ENCODE results near the gene ZNF618. TPM values are rescaled to one million over a fixed set of nuclear protein-coding genes. Genes with fewer than 3 reads are reported as not detected.

The ZNF618 gene
- total RNA-seq, 1 donor from 2014 or later, result 12.1 TPM

- Histone ChIP-seq H3K27me3 (ENCODE audit: control insufficient read depth, insufficient read depth, low read length) (no peaks in the 10 kb centered on the region), H3K4me3 (ENCODE audit: low read depth, low read length) (no peak overlapping the region), H3K36me3 (ENCODE audit: control insufficient read depth, insufficient read depth, low read length) (no peaks in the 10 kb centered on the region)
- DNase-seq (ENCODE audit: low read depth), result no peak
- TF ChIP-seq CTCF (IDR thresholded peaks at IDR 0.05; ENCODE audit: insufficient read depth, low read length, poor library complexity, severe bottlenecking), result no peak
Measured at GRCh38 chr9:114002271-114002985, 126.3 kb downstream of the ZNF618 start.

GRCh38 chr9:114002986-114003350 is 126.9 kb downstream of the ZNF618 start:
- Histone ChIP-seq H3K27me3 (ENCODE audit: control insufficient read depth, insufficient read depth, low read length) (no peaks in the 10 kb centered on the region), H3K36me3 (ENCODE audit: control insufficient read depth, insufficient read depth, low read length) (no peaks in the 10 kb centered on the region), H3K4me3 (ENCODE audit: low read depth, low read length) (no peak overlapping the region)
- no peak for TF ChIP-seq CTCF (IDR thresholded peaks at IDR 0.05; ENCODE audit: insufficient read depth, low read length, poor library complexity, severe bottlenecking)
- DNase-seq (ENCODE audit: low read depth), result no peak

GRCh38 chr9:114003351-114003750 is 127.2 kb downstream of the ZNF618 start:
- no peak for TF ChIP-seq CTCF (IDR thresholded peaks at IDR 0.05; ENCODE audit: insufficient read depth, low read length, poor library complexity, severe bottlenecking)
- Histone ChIP-seq H3K4me3 (ENCODE audit: low read depth, low read length) (no peak overlapping the region), H3K36me3 (ENCODE audit: control insufficient read depth, insufficient read depth, low read length) (no peaks in the 10 kb centered on the region), H3K27me3 (ENCODE audit: control insufficient read depth, insufficient read depth, low read length) (no peaks in the 10 kb centered on the region)
- DNase-seq (ENCODE audit: low read depth), result no peak

- Histone ChIP-seq H3K36me3 (ENCODE audit: control insufficient read depth, insufficient read depth, low read length) (no peaks in the 10 kb centered on the region), H3K4me3 (ENCODE audit: low read depth, low read length) (no peak overlapping the region), H3K27me3 (ENCODE audit: control insufficient read depth, insufficient read depth, low read length) (no peaks in the 10 kb centered on the region)
- TF ChIP-seq CTCF (IDR thresholded peaks at IDR 0.05; ENCODE audit: insufficient read depth, low read length, poor library complexity, severe bottlenecking), result no peak
- no peak for DNase-seq (ENCODE audit: low read depth)
Measured at GRCh38 chr9:114003758-114004157, 127.6 kb downstream of the ZNF618 start.

GRCh38 chr9:114004221-114004716 is 128.2 kb downstream of the ZNF618 start:
- Histone ChIP-seq H3K4me3 (ENCODE audit: low read depth, low read length) (no peak overlapping the region), H3K27me3 (ENCODE audit: control insufficient read depth, insufficient read depth, low read length) (no peaks in the 10 kb centered on the region), H3K36me3 (ENCODE audit: control insufficient read depth, insufficient read depth, low read length) (no peaks in the 10 kb centered on the region)
- TF ChIP-seq CTCF (IDR thresholded peaks at IDR 0.05; ENCODE audit: insufficient read depth, low read length, poor library complexity, severe bottlenecking), result no peak
- DNase-seq (ENCODE audit: low read depth), result no peak

Data from kidney epithelial cell (primary cell).